ENCODE results near the gene TLX1.

TLX1 gene

GRCh38 chr10:101176577-101176976 lies 45.5 kb downstream of the TLX1 start:
- H3K27ac ChIP-seq (ENCODE audit: low read length): no peak overlapping the region
- no peak overlapping the region for H3K9ac ChIP-seq (ENCODE audit: low read length)
- no peaks in the 10 kb centered on the region for H3K9me3 ChIP-seq (ENCODE audit: insufficient read depth, low read length)
- no peak overlapping the region for H2AFZ ChIP-seq (ENCODE audit: low read depth, low read length)
- H3K4me1 ChIP-seq (ENCODE audit: low read length): peaks cover 2% of the 10 kb centered on the region; the same call in 1 of the 2 replicates
- H3K79me2 ChIP-seq (ENCODE audit: low read length): no peaks in the 10 kb centered on the region
- no peaks in the 10 kb centered on the region for H4K20me1 ChIP-seq (ENCODE audit: insufficient read depth, low read length)
- H3K4me3 ChIP-seq (ENCODE audit: low read length): no peak overlapping the region
- H3K4me2 ChIP-seq (ENCODE audit: low read length): no peak overlapping the region
- TF ChIP-seq CTCF (IDR thresholded peaks at IDR 0.05; ENCODE audit: low read depth, low read length) (no peak), EZH2phosphoT487 (IDR thresholded peaks at IDR 0.05; ENCODE audit: low read depth) (no peak)
- H3K36me3 ChIP-seq (replicated peaks; ENCODE audit: low read depth, low read length): no peaks in the 10 kb centered on the region
- H3K27me3 ChIP-seq (ENCODE audit: low read depth, low read length): 0 out of 2 replicates have a peak, but pooled peaks cover 1% of the 10 kb centered on the region

GRCh38 chr10:101182936-101183335 lies 51.8 kb downstream of the TLX1 start:
- Histone ChIP-seq H3K4me1 (ENCODE audit: low read length) (no peaks in the 10 kb centered on the region), H3K9me3 (ENCODE audit: insufficient read depth, low read length) (no peaks in the 10 kb centered on the region), H4K20me1 (ENCODE audit: insufficient read depth, low read length) (no peaks in the 10 kb centered on the region), H3K27me3 (ENCODE audit: low read depth, low read length) (0 out of 2 replicates have a peak, but pooled peaks cover 2% of the 10 kb centered on the region), H3K36me3 (replicated peaks; ENCODE audit: low read depth, low read length) (no peaks in the 10 kb centered on the region), H3K4me3 (ENCODE audit: low read length) (no peak overlapping the region), H3K79me2 (ENCODE audit: low read length) (no peaks in the 10 kb centered on the region), H3K9ac (ENCODE audit: low read length) (no peak overlapping the region), H3K27ac (ENCODE audit: low read length) (no peak overlapping the region), H3K4me2 (ENCODE audit: low read length) (no peak overlapping the region), H2AFZ (ENCODE audit: low read depth, low read length) (no peak overlapping the region)
- no peak for TF ChIP-seq EZH2phosphoT487 (IDR thresholded peaks at IDR 0.05; ENCODE audit: low read depth)
- TF ChIP-seq CTCF (IDR thresholded peaks at IDR 0.05; ENCODE audit: low read depth, low read length): no peak

- TF ChIP-seq EZH2phosphoT487 (IDR thresholded peaks at IDR 0.05; ENCODE audit: low read depth): no peak
- TF ChIP-seq CTCF (IDR thresholded peaks at IDR 0.05; ENCODE audit: low read depth, low read length): no peak
- no peak overlapping the region for H3K9ac ChIP-seq (ENCODE audit: low read length)
- no peak overlapping the region for H3K4me3 ChIP-seq (ENCODE audit: low read length)
- H3K79me2 ChIP-seq (ENCODE audit: low read length): no peaks in the 10 kb centered on the region
- H3K4me1 ChIP-seq (ENCODE audit: low read length): no peaks in the 10 kb centered on the region
- H2AFZ ChIP-seq (ENCODE audit: low read depth, low read length): no peak overlapping the region
- H3K9me3 ChIP-seq (ENCODE audit: insufficient read depth, low read length): no peaks in the 10 kb centered on the region
- H3K36me3 ChIP-seq (replicated peaks; ENCODE audit: low read depth, low read length): no peaks in the 10 kb centered on the region
- H3K4me2 ChIP-seq (ENCODE audit: low read length): no peak overlapping the region
- H4K20me1 ChIP-seq (ENCODE audit: insufficient read depth, low read length): no peaks in the 10 kb centered on the region
- 0 out of 2 replicates have a peak, but pooled peaks cover 2% of the 10 kb centered on the region for H3K27me3 ChIP-seq (ENCODE audit: low read depth, low read length)
- H3K27ac ChIP-seq (ENCODE audit: low read length): no peak overlapping the region
These were observed 52.5 kb downstream of the TLX1 start for GRCh38 chr10:101183458-101184183.

All from OCI-LY3 (cell line).